Right lobe of liver (tissue), 6 donors: Measurements from ENCODE around the gene ZNF738. TPM values are rescaled to one million over a fixed set of nuclear protein-coding genes. Genes with fewer than 3 reads are reported as not detected.

ENCODE experiments used
- ATAC-seq, 4 donors: fragments of 200-7000 bp; cut with Tn5 transposase; one replicate each; pipeline ENCODE4 v1.9.1; 2020; ENCODE audit warnings: mild to moderate bottlenecking in 4 of 4, moderate library complexity in 4 of 4
- DNase-seq, 3 donors: peaks; one replicate each; pipeline ENCODE4 v3.0.0-alpha.2; 2020
- H3K27ac ChIP-seq, 3 donors: fragments of 200-600 bp; one replicate each; pipeline ENCODE4 v1.8.0; 2022
- H3K27me3 ChIP-seq, 2 donors: fragments of 200-600 bp; one replicate each; pipeline ENCODE4 v1.8.0; 2022
- H3K36me3 ChIP-seq, 4 donors: fragments of 200-600 bp; sonication (generic) in 1 of 4; one replicate each; pipeline versions ENCODE4 v1.5.1 to v1.8.0; 2017 to 2022; ENCODE audit warnings: control low read depth in 1 of 4
- H3K4me1 ChIP-seq, 4 donors: fragments of 200-600 bp; sonication (generic) in 1 of 4; one replicate each; pipeline versions ENCODE4 v1.5.1 to v1.8.0; 2017 to 2022; ENCODE audit warnings: control low read depth in 1 of 4
- H3K4me3 ChIP-seq, 3 donors: fragments of 200-600 bp; one replicate each; pipeline ENCODE4 v1.8.0; 2022
- H3K9me3 ChIP-seq, 4 donors: fragments of 200-600 bp; sonication (generic) in 1 of 4; one replicate each; pipeline versions ENCODE4 v1.5.1 to v1.8.0; 2017 to 2022; ENCODE audit warnings: control low read depth in 1 of 4
- CTCF ChIP-seq, 4 donors: fragments of 200-600 bp in 3 of 4; fragments of 450-650 bp in 1 of 4; IDR thresholded peaks; one replicate each; pipeline versions ENCODE4 v1.5.1 to v1.8.0; 2016 to 2022; ENCODE audit warnings: antibody characterized with exemption in 4 of 4, mild to moderate bottlenecking in 2 of 4
- POLR2A ChIP-seq: fragments of 450-650 bp; IDR thresholded peaks from one replicate; pipeline ENCODE4 v1.6.1; 2017; ENCODE audit warnings: antibody characterized with exemption, mild to moderate bottlenecking
- WGBS: methylation state at CpG from one replicate; pipeline ENCODE4 v1.1.6; 2018; ENCODE audit warnings: low coverage, low lambda C conversion rate; ENCODE audit not compliant: insufficient coverage; ENCODE audit errors: missing lambda C conversion rate; 5-methylcytosine and 5-hydroxymethylcytosine counted together
- intact Hi-C, 2 donors: fragments of 100-400 bp; cut with DNase I; formaldehyde crosslinking; loops; one replicate each; pipeline versions ENCODE4 v1.11.2 to v1.14.1; 2022
- total RNA-seq, 6 experiments: library from RNA; depleted of rRNA in 2 of 6; stranded (reverse); fragments of >200 nt in 2 of 6; fragmentation: NEBNext Ultra II Directional in 3 of 6; extraction: Animal tissue kit (Norgen Biotek cat#: 25700) in 3 of 6; gene quantifications; one replicate each; pipeline versions ENCODE4 v1.1.0 to v1.2.4, GENCODE V29; 2016 to 2023
- donor health status: DM: no; HTN: yes; CAD: no.
- donor health status: DM: no; HTN: no; CAD: no.
- donor health status: DM: no; HTN: no; CAD: no.
- donor health status: DM: no; HTN: yes; CAD: no.
- donor health status: DM: no; HTN: yes; CAD: no.

ZNF738 gene
- total RNA-seq, 6 experiments from 2014 or later = 0.18 to 0.81 (median 0.60) TPM

- H3K27ac ChIP-seq = no peak overlapping the region
- peaks cover 0 to 6% (median 1%) of the 10 kb centered on the region in 4 donors for H3K36me3 ChIP-seq
- WGBS = 81% methylated on average over 4 of the region's 4 CpGs
- intact Hi-C loops = no loop called here
- no peaks in the 10 kb centered on the region for H3K9me3 ChIP-seq
- no peak for DNase-seq
- no peaks in the 10 kb centered on the region for H3K27me3 ChIP-seq
- no peak for ATAC-seq
- TF ChIP-seq POLR2A (no peak), CTCF (IDR thresholded peaks at IDR 0.05) (no peak)
- no peak overlapping the region for H3K4me3 ChIP-seq
- H3K4me1 ChIP-seq = no peaks in the 10 kb centered on the region
Measured at GRCh38 chr19:21321996-21322395, 36.8 kb upstream of the ZNF738 start.

DNA sequence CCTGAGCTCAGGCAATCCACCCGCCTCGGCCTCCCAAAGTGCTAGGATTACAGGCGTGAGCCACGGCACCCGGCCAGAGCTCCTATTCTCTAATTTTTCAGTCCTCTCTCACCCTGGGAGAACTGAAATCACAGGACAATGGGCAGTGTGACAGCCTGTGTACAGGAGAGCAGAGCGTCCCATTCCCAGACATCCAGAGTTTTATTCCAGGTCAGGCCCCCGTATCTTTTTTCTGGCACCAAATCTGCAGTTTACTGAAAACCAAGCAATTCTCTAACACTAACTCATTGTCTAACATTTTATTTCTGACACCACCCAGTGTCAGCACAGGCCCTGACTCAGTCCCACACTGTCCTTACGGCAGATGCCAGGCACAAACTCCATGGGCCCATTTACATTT is 36.3 kb upstream of the ZNF738 start:
- no peak overlapping the region for H3K27ac ChIP-seq
- H3K36me3 ChIP-seq = peaks cover 0 to 6% (median 1%) of the 10 kb centered on the region in 4 donors
- ATAC-seq = peak in 2 of 4 donors; percentile 20 to 63
- intact Hi-C loops = no loop called here
- WGBS = 67% methylated on average over 8 of the region's 8 CpGs
- no peaks in the 10 kb centered on the region for H3K4me1 ChIP-seq
- no peak overlapping the region for H3K4me3 ChIP-seq
- no peak for DNase-seq
- TF ChIP-seq CTCF (IDR thresholded peaks at IDR 0.05) (no peak), POLR2A (no peak)
- no peaks in the 10 kb centered on the region for H3K27me3 ChIP-seq
- no peaks in the 10 kb centered on the region for H3K9me3 ChIP-seq

DNA sequence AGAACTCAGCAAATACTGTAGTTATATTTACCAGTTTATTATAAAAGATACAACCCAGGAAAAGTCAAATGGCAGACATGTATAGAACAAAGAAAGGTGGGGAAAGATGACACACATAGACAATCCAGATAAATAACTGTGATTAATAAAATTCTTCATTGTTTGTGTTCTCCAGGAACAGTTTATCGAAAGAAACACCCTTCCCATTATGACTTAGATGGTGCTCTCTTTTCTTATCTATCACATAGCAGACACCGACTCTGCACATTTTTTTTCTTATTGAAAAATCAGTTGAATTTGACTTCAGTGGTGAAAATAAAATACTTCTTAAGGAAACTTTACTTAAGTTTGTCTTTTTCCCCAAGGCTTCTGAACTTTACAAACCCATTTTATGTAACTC is 35.8 kb upstream of the ZNF738 start:
- WGBS = 54% methylated on average over 2 of the region's 2 CpGs
- Histone ChIP-seq H3K4me3 (no peak overlapping the region), H3K36me3 (peaks cover 0 to 6% (median 1%) of the 10 kb centered on the region in 4 donors), H3K27ac (no peak overlapping the region), H3K4me1 (peaks cover 0 to 2% (median 0%) of the 10 kb centered on the region in 4 donors), H3K27me3 (no peaks in the 10 kb centered on the region), H3K9me3 (no peaks in the 10 kb centered on the region)
- DNase-seq (no peak), ATAC-seq (no peak)
- intact Hi-C loops = no loop called here
- TF ChIP-seq POLR2A (no peak), CTCF (IDR thresholded peaks at IDR 0.05) (no peak)

DNA sequence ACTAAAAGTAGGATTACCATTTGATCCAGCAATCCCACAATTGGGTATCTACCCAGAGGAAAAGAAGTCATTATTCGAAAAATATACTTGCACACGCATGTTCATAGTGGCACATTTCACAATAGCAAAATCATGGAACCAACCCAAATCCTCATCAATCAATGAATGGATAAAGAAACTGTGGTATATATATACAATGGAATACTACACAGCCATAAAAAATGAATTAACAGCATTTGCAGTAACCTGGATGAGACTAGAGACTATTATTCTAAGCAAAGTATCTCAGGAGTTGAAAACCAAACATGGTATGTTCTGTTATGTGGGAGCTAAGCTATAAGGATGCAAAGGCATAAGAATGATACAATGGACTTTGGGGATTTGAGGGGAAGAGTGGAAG is 32.6 kb upstream of the ZNF738 start:
- peaks cover 0 to 6% (median 1%) of the 10 kb centered on the region in 4 donors for H3K36me3 ChIP-seq
- DNase-seq (no peak), ATAC-seq (no peak)
- H3K4me1 ChIP-seq = peaks cover 0 to 9% (median 0%) of the 10 kb centered on the region in 4 donors
- no peaks in the 10 kb centered on the region for H3K27me3 ChIP-seq
- no peak overlapping the region for H3K4me3 ChIP-seq
- no peaks in the 10 kb centered on the region for H3K9me3 ChIP-seq
- 89% methylated on average over 2 of the region's 2 CpGs for WGBS
- H3K27ac ChIP-seq = no peak overlapping the region
- TF ChIP-seq CTCF (IDR thresholded peaks at IDR 0.05) (no peak), POLR2A (no peak)
- intact Hi-C loops = no loop called here

GRCh38 chr19:21328406-21328805 is 30.4 kb upstream of the ZNF738 start:
- 18% methylated on average over 6 of the region's 6 CpGs for WGBS

More at GRCh38 chr19:21328406-21328805, 30.4 kb upstream of the ZNF738 start:
- H3K4me3 ChIP-seq = peak overlapping the region; percentile 75 to 83 (median 82)
- H3K9me3 ChIP-seq = no peaks in the 10 kb centered on the region
- H3K27me3 ChIP-seq = no peaks in the 10 kb centered on the region
- TF ChIP-seq POLR2A = no peak
- no peak for TF ChIP-seq CTCF (IDR thresholded peaks at IDR 0.05)
- peak overlapping the region; percentile 78 to 94 (median 85) for H3K27ac ChIP-seq
- H3K4me1 ChIP-seq = peaks cover 0 to 9% (median 0%) of the 10 kb centered on the region in 4 donors
- peaks cover 0 to 6% (median 1%) of the 10 kb centered on the region in 4 donors for H3K36me3 ChIP-seq
- intact Hi-C loops = no loop called here
- DNase-seq = no peak
- no peak for ATAC-seq
